GM04504 (cell line): Measurements from ENCODE around the gene CNIH1.
"Not testable (repeated sequence)": the region's sequence is repeated elsewhere in the genome, so short reads cannot be mapped to it uniquely, and the experiment has no call there.

Source experiments
- DNase-seq: peaks from one replicate; pipeline ENCODE4 v3.0.0-alpha.2; 2012; ENCODE audit warnings: low read depth

CNIH1 gene

DNA sequence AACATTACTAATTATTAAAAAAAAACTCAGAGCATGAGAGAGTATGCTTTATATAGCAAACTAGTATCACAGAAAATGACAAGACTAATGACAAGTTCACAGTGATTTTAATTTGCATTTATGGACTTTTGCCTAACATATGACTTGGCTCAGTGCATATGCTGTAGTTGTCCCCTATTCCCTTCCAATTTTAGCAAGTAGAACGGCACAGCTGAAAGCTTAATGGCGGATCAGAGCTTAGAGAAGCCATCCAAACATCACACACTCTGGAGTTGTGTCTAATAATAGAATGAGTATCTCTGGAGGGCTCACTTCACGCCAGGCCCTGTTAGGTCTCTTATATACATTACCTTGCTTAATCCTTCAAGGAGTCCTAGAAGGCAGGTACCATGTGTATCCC is 13.3 kb downstream of the CNIH1 start:
- no peak for DNase-seq

DNA sequence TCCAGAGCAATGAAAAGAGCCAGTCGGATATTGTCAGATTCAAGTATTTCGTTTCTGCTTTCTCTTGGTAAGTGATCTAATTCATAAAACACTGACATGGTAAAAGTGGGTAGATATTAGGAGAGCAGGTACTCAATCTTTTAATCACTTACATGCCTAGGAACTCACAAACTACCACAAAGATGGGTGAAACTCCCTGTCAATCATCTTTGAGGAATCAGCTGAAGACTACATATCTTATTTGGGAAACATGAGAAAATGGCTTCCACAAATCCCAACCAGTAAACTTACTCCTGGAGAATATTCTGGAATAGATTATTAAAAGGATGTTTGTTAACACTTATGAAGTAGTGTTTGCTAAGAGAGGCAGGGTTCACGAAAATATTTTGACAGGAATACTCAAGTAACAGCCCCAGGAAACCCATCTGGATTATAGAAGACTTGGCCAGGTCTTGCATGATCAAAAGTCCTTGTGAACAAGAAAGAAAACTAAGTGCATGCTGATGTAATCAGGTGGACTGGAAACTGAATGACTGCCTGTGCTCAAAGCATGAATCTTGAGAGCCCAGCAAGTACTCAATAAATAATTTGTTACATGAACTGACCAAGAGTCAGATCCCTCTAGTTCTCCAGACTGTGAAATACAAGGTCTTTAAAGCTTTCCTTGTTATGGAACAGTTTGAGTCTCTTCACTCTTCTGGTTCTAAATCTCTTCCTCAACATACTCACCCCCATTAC is 15.5 kb downstream of the CNIH1 start:
- DNase-seq, result no peak

GRCh38 chr14:54425068-54425467 is 16.1 kb downstream of the CNIH1 start:
- no peak for DNase-seq

DNA sequence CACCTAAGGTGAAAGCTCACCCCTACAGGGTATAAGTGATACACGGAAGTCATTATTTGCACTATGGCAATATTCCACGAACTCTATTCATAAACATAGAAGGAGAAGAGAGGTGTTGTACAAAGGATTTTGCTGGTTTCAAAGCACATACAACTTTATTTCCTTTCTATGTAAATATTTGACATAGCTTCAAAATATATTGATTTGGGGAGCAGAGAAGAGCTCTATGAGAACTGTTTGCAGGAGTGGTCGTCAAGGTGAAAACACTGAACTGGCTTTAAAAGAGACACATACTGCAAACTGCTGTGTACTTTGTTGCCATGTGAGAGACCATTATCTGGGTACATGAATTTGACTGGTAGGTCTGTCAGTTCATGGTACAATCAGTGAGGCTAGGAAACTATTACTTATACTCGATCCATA is 16.7 kb downstream of the CNIH1 start:
- DNase-seq, result no peak

DNA sequence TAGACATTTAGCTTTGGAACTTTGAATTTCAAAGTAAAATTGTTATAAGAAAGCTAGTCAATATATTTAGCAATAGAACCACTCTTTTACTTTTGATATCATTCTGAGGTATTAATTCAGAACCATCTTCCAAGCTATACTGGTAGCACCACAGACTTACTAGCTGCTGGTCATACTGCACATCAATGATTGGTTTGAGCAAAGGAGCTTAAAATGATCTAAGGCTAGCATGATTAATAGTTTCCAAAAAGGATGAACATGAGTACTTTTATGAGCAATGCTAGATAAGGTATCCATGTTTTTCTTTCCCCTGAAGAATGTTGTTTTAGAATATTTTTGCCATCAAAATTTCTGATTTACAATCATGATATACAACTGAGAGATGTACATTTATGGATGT is 17.2 kb downstream of the CNIH1 start:
- no peak for DNase-seq

DNA sequence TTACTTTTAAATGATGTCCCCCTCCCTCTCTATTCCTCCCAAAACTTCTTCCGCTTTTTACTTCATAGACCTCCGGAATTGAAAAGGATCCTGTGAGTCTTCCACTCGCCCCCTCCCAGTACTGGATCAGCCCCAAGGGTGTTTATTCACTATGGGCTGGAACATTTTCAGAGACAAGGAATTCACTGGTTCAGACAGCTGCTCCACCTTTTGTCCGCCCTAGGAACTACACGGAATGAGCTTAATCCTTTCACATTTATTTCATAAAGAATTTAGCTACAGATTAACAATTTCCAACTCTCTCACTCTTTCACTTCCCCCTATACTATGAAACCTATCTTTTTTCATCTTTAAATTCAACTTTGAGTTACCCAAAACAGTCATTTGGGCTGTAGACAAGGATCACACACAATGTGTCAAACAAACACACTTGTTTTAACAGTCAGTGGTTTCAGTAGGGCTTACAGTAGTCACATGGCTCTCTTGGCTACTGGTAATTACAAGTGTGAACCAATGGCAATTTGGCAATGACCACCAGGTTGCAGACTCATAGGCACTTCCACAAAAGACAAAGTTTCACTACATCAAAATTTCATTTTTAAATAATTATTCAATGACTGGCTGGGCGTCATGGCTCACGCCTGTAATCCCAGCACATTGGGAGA is 20.6 kb downstream of the CNIH1 start:
- no peak for DNase-seq

- DNase-seq, result no peak
Measured at GRCh38 chr14:54411371-54411770, 29.8 kb downstream of the CNIH1 start.

DNA sequence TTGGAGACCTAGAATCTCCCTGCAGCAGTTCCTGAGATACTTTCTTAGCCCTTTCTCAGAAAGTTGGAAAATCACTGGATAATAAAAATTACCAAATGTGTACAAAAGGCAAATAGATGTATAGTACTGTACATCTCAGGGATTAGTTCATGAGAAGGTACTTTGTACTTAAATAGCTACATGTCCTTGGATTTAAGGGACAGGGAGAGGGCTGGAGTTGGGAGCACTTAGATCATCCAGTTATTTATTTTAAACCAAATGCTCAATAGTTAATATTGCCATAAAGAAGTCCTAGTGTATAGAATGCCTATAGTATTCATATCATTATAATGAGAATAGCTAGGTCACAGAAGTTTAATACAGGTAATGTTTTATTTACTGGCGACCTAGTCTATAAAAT is 31.0 kb downstream of the CNIH1 start:
- DNase-seq, result no peak

DNA sequence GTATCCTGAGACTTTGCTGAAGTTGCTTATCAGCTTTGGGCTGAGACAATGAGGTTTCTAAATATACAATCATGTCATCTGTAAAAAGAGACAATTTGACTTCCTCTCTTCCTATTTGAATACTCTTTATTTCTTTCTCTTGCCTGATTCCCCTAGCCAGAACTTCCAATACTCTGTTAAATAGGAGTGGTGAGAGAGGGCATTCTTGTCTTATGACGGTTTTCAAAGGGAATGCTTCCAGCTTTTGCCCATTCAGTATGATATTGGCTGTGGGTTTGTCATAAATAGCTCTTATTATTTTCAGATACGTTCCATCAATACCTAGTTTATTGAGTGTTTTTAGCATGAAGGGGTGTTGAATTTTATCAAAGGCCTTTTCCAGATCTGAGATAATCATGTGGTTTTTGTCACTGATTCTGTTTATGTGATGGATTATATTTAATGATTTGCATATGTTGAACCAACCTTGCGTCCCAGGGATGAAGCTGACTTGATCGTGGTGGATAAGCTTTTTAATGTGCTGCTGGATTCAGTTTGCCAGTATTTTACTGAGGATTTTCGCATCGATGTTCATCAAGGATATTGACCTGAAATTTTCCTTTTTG is 37.7 kb downstream of the CNIH1 start:
- not testable (repeated sequence) for DNase-seq

DNA sequence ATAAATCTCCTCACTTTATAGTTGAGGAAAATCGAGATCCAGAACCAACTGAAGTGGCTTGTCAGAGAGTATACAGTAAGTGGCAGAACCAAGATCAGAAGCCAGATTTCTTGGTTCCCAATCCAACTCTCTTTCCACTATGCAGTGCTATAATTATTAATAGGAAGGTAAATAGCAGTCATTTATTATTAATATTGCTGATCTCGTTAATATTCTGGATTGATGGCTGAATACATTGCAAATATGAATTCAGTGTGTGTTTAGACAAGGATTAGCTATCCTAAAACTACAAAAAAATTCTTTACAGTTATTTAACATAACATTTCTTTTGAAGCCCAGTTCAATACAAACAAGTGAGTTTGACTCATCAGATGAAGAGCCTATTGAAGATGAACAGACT is 41.6 kb downstream of the CNIH1 start:
- no peak for DNase-seq

GRCh38 chr14:54396493-54397335 is 44.5 kb downstream of the CNIH1 start, which contains the start of gene CDKN3:
Gene CDKN3, plus strand, starts transcription at chr14:54397007. Its CDS starts 62 bp downstream, at chr14:54397069.
- DNase-seq, result peak; percentile 99

DNA sequence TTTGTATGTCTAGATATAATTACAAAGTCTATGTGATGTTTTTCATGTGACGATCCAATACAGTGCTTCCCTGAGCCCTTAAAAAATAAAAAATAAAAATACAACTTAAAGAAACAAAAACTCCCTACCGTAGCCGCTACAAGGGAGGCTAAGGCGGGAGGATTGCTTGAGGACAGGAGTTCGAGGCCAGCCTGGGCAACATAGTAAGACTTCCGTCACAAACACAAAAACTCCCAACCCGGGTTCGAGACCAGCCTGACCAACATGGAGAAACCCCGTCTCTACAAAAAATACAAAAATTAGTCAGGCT is 45.0 kb downstream of the CNIH1 start:
- no peak for DNase-seq

GRCh38 chr14:54395716-54396115 is 45.5 kb downstream of the CNIH1 start:
- DNase-seq, result no peak

DNA sequence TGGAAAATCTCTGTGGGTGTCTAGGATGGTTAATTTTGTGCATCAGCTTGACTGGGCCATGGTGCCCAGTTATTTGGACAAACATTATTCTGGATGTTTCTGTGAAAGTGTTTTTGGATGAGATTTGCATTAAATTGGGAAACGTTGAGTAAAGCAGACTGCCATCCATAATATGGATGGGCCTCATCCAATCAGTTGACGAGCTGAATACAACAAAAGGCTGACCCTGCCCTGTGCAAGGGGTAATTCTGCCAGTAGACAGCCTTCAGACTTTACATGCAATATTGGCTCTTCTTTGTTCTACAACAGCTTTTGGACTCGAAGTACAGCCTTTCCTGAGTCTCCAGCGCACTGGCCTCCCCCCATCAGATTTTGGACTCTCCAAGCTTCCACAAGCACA is 45.9 kb downstream of the CNIH1 start:
- DNase-seq, result no peak

GRCh38 chr14:54394596-54394995 is 46.6 kb downstream of the CNIH1 start:
- no peak for DNase-seq

DNA sequence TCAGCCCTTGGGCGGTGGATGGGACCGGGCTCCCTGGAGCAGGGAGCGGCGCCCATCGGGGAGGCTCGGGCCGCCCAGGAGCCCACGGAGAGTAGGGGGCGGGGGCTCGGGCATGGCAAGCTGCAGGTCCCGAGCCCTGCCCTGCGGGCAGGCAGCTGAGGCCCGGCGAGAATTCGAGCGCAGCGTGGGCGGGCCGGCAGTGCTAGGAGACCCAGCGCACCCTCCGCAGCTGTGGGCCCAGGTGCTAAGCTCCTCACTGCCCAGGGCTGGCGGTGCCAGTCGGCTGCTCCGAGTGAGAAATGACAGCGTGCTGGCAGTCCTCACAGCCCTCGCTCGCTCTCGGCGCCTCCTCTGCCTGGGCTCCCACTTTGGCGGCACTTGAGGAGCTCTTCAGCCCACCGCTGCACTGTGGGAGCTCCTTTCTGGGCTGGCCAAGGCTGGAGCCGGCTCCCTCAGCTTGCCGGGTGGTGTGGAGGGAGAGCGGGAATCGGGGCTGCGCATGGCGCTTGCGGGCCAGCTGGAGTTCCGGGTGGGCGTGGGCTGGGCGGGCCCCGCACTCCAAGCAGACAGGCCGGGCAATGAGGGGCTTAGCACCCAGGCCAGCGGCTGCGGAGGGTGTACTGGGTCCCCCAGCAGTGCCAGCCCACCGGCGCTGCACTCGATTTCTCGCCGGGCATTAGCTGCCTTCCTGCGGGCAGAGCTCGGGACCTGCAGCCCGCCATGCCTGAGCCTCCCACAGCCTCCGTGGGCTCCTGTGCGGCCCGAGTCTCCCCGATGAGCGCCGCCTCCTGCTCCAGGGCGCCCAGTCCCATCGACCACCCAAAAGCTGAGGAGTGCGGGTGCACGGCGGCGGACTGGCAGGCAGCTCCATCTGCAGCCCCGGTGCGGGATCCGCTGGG is 47.9 kb downstream of the CNIH1 start:
- not testable (repeated sequence) for DNase-seq

GRCh38 chr14:54392131-54392859 is 48.9 kb downstream of the CNIH1 start:
- no peak for DNase-seq

DNA sequence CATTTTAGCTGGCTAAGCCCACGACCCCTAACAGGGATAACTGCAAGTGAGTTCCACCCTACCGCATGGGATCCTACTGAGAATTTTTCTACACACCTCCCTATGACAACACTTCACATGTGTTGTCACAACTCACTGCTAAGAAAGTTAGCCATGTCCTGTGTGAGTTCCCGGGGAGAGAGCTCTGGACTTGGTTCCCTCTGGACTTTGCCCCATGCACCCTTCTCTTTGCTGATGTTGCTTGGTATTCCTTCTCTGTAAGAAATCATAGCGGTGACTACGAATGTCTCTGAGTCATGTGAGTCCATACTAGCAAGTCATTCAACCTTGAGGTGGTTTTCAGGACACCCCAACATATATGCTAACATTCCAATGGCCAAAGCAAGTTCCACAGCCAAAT is 53.8 kb downstream of the CNIH1 start:
- DNase-seq, result no peak

GRCh38 chr14:54385556-54385955 is 55.6 kb downstream of the CNIH1 start:
- no peak for DNase-seq

- no peak for DNase-seq
Measured at GRCh38 chr14:54383835-54384234, 57.3 kb downstream of the CNIH1 start.

GRCh38 chr14:54381821-54382220 is 59.4 kb downstream of the CNIH1 start:
- no peak for DNase-seq
